H7 (cell line): ENCODE data around the gene PRC1. TPM values are rescaled to one million over a fixed set of nuclear protein-coding genes. Genes with fewer than 3 reads are reported as not detected.
A peak's percentile ranks its signal among the peaks of the same experiment; 100 is the strongest.
"Not testable (repeated sequence)": the region's sequence is repeated elsewhere in the genome, so short reads cannot be mapped to it uniquely, and the experiment has no call there.

Experiments
- DNase-seq: peaks from one replicate; pipeline ENCODE4 v3.0.0; 2012
- H3K27me3 ChIP-seq: 2 replicates; pipeline ENCODE4 v1.6.0; 2011; ENCODE audit warnings: mild to moderate bottlenecking, low read length; ENCODE audit not compliant: control insufficient read depth, insufficient read depth
- H3K36me3 ChIP-seq: replicated peaks from 2 replicates; pipeline ENCODE4 v1.5.1; 2011; ENCODE audit warnings: low read length; ENCODE audit not compliant: control insufficient read depth, insufficient read depth
- H3K4me3 ChIP-seq: 2 replicates; pipeline ENCODE4 v1.5.1; 2011; ENCODE audit warnings: low read depth, mild to moderate bottlenecking, control low read depth, low read length, moderate library complexity; ENCODE audit not compliant: insufficient read depth
- total RNA-seq: library from RNA; depleted of rRNA; stranded (reverse); fragments of >200 nt; shearing (Covaris generic); gene quantifications from 2 replicates; pipeline ENCODE4 v1.2.3, GENCODE V29; 2014

Gene PRC1
- total RNA-seq, 1 experiment from 2014 or later: 143 TPM

GRCh38 chr15:91013701-91014100 is 19.4 kb upstream of the PRC1 start:
- H3K27me3 ChIP-seq, H3K4me3 ChIP-seq, DNase-seq, H3K36me3 ChIP-seq: not testable (repeated sequence)

GRCh38 chr15:91007266-91007665 is 12.9 kb upstream of the PRC1 start:
- Histone ChIP-seq H3K36me3 (peaks cover 19% of the 10 kb centered on the region), H3K4me3 (no peak overlapping the region), H3K27me3 (no peaks in the 10 kb centered on the region)
- DNase-seq: no peak

GRCh38 chr15:91001209-91001608 is 6.9 kb upstream of the PRC1 start:
- Histone ChIP-seq H3K27me3 (no peaks in the 10 kb centered on the region), H3K36me3 (peaks cover 27% of the 10 kb centered on the region), H3K4me3 (no peak overlapping the region)
- DNase-seq: no peak

GRCh38 chr15:90998737-90999136 is 4.4 kb upstream of the PRC1 start:
- Histone ChIP-seq H3K4me3 (no peak overlapping the region), H3K36me3 (peaks cover 25% of the 10 kb centered on the region), H3K27me3 (no peaks in the 10 kb centered on the region)
- no peak for DNase-seq

- Histone ChIP-seq H3K36me3 (peaks cover 13% of the 10 kb centered on the region), H3K4me3 (peak overlapping the region; percentile 99), H3K27me3 (no peaks in the 10 kb centered on the region)
- peak; percentile 80 for DNase-seq
These were observed 297 bp downstream of the PRC1 start for GRCh38 chr15:90994059-90994416.

GRCh38 chr15:90991587-90992285 is 2.6 kb downstream of the PRC1 start:
- no peaks in the 10 kb centered on the region for H3K36me3 ChIP-seq
- no peak overlapping the region for H3K4me3 ChIP-seq

GRCh38 chr15:90990446-90990845 is 3.9 kb downstream of the PRC1 start:
- H3K27me3 ChIP-seq: no peaks in the 10 kb centered on the region

More at GRCh38 chr15:90991587-90992285, 2.6 kb downstream of the PRC1 start:
- DNase-seq: no peak
- H3K27me3 ChIP-seq: no peaks in the 10 kb centered on the region

GRCh38 chr15:90989040-90989768 is 5.1 kb downstream of the PRC1 start:
- peaks cover 2% of the 10 kb centered on the region; the same call in 1 of the 2 replicates for H3K36me3 ChIP-seq
- DNase-seq: no peak
- H3K27me3 ChIP-seq: no peaks in the 10 kb centered on the region
- no peak overlapping the region for H3K4me3 ChIP-seq

More at GRCh38 chr15:90990446-90990845, 3.9 kb downstream of the PRC1 start:
- Histone ChIP-seq H3K4me3 (no peak overlapping the region), H3K36me3 (no peaks in the 10 kb centered on the region)
- DNase-seq: no peak

- H3K4me3 ChIP-seq: no peak overlapping the region
- H3K36me3 ChIP-seq: peaks cover 7% of the 10 kb centered on the region
- DNase-seq: no peak
- H3K27me3 ChIP-seq: no peaks in the 10 kb centered on the region
These were observed 6.0 kb downstream of the PRC1 start for GRCh38 chr15:90988296-90988695.

- no peaks in the 10 kb centered on the region for H3K27me3 ChIP-seq
- no peak for DNase-seq
- peaks cover 11% of the 10 kb centered on the region for H3K36me3 ChIP-seq
- no peak overlapping the region for H3K4me3 ChIP-seq
These were observed 6.7 kb downstream of the PRC1 start for GRCh38 chr15:90987561-90988141.

GRCh38 chr15:90986790-90987507 is 7.4 kb downstream of the PRC1 start:
- Histone ChIP-seq H3K27me3 (no peaks in the 10 kb centered on the region), H3K4me3 (no peak overlapping the region), H3K36me3 (peaks cover 15% of the 10 kb centered on the region)
- no peak for DNase-seq

- DNase-seq: no peak
- Histone ChIP-seq H3K36me3 (peaks cover 54% of the 10 kb centered on the region), H3K27me3 (no peaks in the 10 kb centered on the region), H3K4me3 (no peak overlapping the region)
These were observed 12.2 kb downstream of the PRC1 start for GRCh38 chr15:90982135-90982534.

GRCh38 chr15:90981681-90982080 is 12.7 kb downstream of the PRC1 start:
- peaks cover 54% of the 10 kb centered on the region for H3K36me3 ChIP-seq
- no peaks in the 10 kb centered on the region for H3K27me3 ChIP-seq
- DNase-seq: no peak
- no peak overlapping the region for H3K4me3 ChIP-seq

GRCh38 chr15:90979582-90979981 is 14.8 kb downstream of the PRC1 start:
- no peak for DNase-seq
- no peaks in the 10 kb centered on the region for H3K27me3 ChIP-seq
- H3K4me3 ChIP-seq: no peak overlapping the region
- H3K36me3 ChIP-seq: peaks cover 65% of the 10 kb centered on the region
